ENCODE data around the gene MEX3D.
"Not testable (repeated sequence)": the region's sequence is repeated elsewhere in the genome, so short reads cannot be mapped to it uniquely, and the experiment has no call there.

Gene MEX3D

DNA sequence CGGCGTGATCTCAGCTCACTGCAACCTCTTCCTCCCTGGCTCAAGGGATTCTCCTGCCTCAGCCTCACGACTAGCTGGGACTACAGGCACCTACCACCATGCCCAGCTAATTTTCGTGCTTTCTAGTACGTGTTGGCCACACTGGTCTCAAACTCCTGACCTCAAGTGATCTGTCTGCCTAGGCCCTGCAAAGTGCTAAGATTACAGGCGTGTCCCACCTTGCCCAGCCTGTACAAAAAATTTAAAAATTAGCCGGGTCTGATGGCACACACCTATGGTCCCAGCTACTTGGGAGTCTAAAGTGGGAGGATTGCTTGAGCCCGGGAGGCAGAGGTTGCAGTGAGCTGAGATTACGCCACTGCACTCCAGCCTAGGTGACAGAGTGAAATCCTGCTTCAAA, 4.7 kb upstream of the MEX3D start:
- no peak for DNase-seq (ENCODE audit: low read depth in 2 of 2)

DNA sequence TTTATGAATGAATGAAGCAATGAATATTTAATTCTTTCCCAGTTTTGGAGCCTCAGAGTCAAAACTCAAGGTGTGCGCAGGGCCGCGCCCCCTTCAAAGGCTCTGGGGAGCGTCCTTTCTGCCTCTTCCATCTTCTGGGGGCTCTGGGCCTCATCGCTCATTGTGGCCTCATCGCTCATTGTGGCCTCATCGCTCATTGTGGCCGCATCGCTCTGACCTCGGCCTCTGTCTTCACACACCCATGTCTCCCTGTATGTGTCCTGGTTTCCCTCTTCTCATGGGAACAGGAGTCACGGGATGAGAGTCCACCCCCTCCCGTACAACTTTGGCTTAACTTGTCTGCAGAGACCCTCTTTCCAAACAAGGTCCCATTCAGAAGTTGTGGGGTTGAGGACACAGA, 3.2 kb upstream of the MEX3D start:
- DNase-seq (ENCODE audit: low read depth in 2 of 2) = no peak

DNA sequence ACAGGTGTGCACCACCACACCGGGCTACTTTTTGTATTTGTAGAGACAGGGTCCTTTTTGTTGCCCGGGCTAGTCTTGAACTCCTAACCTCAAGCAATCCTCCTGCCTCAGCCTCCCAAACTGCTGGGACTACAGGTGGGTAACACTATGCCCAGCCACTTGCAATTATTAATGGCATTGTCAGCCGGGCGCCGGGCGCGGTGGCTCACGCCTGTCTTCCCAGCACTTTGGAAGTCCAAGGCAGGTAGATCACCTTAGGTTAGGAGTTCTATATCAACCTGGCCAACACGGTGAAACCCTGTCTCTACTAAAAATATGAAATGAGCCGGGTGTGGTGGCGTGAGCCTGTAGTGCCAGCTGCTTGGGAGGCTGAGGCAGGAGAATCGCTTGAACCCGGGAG, 2.7 kb upstream of the MEX3D start:
- DNase-seq (ENCODE audit: low read depth in 2 of 2) = no peak

DNA sequence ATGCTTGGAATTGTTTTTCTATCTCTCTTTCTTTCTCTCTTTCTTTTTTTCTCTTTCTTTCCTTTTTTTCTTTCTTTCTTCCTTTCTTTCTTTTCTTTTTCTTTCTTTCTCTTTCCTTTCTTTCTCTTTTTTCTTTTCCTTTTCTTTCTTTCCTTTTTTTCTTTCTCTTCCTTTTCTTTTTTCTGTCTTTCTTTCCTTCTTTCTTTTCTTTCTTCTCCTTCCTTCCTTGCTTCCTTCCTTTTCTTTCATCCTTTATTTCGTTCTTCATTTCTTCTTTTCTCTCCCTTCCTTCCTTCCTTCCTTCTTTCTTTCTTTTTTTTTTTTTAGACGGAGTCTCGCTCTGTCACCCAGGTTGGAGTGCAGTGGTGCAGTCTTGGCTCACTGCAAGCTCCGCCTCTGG, 1.9 kb upstream of the MEX3D start:
- DNase-seq (ENCODE audit: low read depth in 2 of 2) = no peak

DNA sequence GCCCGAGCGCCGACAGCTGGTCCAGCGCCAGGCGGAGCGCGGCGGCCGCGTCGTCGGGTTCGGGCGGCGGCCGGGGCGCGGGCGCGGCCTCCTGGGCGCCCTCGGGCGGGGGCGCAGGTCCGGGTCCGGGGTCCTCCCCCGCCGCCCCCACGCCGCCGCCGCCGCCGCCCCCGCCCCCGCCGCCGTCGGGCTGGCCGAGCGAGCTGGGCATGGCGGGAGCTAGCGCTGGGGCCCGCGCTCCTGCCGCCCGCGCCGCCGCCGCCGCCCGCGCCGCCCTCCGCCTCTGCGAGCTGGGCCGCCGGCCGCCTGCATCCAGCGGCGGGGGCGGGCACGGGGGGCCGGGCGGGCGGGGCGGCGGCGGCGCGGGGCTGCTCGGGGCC, 287 bp downstream of the MEX3D start:
- DNase-seq (ENCODE audit: low read depth in 2 of 2) = no peak

DNA sequence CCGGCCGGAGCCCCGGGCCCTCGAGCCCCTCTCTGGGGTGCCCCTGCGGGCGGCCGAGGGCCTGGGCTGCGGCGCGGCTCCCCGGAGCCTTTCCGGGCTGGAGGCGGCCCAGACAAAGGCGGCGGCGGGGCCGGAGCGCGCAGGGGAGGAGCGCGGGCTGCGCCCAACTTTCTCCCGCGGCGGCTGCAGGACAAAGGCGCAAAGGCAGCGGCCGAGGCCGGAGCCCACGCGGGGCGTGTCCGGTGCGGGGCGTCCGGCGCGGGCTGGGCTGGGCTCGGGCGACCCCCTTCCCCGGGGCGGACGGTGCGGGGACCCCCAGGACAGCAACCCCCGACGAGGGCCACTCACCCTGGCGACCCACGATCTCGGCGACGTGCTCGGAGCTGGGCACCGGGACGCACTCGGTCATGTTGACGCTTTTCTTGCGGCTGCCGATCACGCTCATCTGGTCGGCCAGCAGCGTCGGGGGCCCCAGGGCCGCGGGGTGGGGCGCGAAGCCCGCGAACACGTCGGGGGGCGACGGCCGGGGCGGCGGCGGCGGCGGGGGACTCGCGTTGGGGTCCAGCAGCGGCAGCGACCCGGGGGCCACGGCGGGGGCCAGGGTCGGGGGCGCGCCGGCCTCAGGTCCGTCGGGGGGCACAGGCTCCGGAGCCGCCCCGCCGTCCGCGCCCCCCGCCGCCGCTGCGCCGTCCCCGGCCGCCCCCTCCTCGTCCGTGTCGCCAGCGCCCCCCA, 843 bp downstream of the MEX3D start:
- DNase-seq (ENCODE audit: low read depth in 2 of 2) = no peak

DNA sequence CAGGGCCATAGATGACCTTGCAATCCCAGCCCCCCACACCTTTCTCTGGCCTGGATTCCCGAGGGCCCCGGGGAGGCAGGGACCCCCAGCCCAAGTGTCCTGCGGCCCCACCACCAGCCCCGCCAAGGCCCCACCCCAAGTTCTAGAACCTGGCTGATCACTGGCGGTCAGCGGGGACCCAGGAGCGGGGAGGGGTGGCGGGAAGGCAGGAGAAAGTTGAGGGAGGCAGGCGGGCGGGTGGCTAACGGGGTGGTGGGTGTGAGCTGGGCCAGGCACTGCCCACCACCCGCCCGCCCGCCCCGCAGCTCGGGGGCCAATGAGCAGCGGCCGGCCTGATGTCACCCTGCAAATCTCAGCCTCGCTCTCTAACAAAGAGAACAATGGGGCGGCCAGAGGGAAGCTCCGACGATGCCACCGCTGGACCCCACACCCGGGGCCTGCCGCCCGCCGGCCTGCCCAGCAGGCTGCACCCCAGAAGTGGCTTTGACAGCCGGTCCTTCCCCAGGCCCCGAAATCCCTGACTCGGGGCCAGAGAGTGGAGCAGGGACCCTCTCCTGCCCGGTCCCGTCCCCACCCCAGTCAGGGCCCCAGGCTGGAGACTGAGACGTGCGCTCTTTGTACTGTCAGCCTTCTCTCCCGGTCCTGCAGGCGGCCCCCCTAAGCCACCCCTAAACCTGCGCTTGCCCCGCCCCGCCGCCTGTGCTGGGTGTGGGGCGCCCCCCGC, 1.6 kb downstream of the MEX3D start:
- no peak for DNase-seq (ENCODE audit: low read depth in 2 of 2)

DNA sequence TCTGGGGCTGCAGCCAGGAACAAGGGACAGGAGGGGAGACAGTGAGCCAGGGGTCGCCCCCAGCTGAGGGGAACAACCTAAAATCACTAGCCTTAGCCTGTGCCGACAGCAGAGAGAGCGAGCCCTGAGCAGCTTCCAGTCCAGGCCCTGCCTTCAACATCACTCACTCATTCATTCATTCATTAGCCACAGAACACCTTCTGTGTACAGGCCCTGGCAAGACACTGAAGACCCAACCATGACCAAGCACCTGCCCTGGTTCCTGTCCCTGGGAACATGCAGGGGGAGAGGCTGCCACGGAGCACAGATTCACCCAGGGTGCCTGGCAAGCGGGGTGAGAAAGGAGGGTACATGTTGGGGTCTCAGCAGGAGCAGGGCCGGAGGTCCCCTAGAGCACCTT, 4.9 kb downstream of the MEX3D start:
- no peak for DNase-seq (ENCODE audit: low read depth in 2 of 2)

DNA sequence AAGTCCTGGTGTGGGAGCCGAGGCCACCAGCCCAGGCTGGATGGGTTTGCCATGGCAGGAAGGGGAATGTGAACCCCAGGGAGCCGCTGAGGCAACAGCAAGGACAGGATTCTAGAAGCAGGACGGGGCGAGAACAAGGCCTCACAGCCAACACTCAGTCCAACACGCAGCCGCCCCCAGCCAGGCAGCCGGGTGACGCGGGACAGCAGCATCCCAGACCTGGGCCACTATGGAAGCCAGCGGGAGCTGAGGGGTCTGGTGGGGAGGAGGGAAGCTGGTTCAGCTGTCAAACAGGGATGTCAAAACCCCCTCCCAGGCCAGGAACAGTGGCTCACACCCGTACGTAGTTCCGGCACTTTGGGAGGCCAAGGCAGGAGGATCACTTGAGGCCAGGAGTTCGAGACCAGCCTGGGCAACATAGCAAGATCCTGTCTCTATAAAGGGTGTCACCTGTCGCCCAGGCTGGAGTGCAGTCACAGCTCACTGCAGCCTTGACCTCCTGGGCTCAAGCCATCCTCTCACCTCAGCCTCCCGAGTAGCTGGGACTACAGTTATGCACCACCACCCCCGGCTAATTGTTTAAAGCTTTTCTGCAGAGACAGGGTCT, 6.8 kb downstream of the MEX3D start:
- DNase-seq (ENCODE audit: low read depth in 2 of 2) = no peak

DNA sequence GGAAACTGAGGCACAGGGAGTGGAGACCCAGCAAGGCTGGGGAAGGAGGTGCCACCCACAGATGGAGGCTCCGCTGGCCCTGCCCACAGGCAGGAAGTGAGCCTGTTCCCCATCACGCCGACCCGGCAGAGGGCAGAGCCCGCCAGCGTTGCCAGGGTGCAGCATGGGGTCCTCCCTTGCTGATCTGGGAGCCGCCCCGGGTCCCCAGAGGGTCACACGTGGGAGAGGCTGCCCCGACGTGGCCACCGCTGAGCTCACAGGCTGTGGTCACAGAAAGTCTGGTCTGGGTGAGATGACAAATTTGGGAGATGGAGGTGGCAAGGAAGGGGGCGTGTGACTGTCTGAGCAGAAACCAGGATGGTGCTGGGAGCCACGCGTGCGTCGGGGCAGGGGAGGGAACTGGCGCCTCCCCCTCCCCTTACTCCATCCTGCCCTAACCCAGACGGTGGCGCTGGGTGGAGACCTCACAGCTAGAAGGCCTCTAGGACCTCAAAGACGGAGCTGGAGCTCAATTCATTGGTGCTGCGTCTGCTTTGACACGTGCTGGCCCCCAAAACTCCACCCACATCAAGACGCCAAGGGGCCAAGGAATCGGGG, 7.7 kb downstream of the MEX3D start:
- no peak for DNase-seq (ENCODE audit: low read depth in 2 of 2)

DNA sequence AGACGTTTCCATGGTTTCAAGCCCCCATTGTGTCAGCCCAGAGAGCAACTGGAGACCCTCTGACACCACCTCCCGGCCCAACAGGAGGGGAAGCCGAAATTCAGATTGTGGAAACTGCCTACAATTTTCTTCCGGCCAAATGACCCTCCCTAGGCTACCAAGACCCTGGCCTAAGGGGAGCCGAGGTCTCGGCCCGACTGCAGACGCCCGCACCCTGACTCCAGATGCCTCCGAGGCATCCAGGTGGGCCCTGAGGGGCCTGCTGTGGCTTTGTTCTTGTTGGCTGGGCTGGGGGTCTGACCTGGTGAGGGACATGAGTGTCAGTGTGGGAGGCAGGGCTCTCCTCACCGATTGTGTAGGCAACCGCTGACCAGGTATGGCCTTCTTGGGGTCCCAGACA, 9.6 kb downstream of the MEX3D start:
- no peak for DNase-seq (ENCODE audit: low read depth in 2 of 2)

DNA sequence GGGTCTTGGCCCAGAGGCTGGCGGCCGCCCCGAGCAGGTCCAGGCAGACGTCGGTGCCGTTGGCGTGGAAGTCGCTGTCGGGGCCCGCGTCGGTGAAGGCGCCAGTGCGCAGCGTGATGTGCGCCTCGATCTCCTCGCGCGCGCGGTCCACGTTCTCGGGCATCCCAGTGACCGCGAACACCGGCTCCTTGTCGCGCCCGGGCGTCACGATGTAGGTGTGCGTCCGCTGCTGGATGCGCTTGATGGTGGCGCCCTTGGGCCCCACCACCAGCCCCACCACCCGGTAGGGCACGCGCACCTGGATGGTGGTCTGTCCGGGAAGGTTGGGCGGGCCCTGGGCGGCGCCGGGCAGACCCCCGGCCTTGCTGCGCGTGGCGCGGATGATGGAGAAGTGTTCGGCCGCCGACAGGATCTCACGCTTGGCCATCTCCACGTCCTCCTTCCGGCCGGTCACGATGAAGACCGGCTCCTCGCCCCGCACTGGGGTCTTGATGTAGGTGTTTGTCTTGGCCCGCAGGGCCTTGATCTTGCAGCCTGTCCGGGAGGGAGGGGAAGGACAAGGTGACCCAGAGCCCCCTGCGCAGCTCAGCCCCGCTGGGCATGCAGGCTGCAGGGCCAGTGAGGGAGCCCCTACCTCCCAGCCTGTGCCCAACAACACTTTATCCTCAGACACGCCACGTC, 11.6 kb downstream of the MEX3D start:
- DNase-seq (ENCODE audit: low read depth in 2 of 2) = no peak

DNA sequence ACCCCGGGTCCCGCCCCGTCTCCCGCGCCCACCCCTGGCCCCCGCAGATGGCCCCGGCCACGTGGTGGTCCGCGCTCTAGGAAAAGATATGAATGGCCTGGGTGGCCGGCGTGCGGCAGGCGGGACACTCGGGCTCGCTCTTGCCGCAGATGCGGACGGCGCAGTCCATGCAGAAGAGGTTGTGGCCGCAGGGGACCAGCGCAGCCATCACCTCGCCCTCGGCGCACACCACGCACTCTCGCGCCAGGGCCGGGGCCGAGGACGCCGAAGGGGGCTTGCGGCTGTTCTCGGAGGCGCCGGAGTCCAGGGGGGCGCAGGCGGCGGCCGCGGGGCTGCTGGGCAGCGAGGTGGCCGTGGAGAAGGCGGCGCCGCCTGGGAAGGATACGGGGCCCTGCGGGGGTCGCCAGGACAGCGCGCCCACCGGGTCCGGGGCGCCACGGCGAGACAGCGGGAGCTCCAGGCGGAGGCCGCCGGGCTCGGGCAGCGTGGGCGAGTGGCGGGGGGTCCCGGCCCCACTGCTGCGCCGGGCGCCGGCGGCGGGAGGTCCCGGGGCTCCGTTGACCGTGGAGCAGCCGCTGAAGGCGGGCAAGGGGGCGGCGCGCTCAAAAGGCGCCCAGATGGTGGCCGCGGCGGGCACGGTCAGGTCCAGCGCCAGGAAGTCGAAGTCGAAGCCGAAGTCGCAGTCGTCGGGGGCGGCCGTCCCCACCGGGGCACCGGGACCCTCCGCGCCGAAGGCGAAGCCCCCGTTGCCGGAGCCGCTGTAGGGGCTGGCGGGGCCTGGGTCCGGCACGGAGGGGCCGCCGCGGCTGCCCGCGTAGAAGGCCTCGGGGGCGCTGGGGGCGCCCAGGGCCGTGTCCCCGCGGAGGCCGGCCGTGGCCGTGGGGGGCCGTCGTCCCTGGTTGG, 12.4 kb downstream of the MEX3D start:
- no peak for DNase-seq (ENCODE audit: low read depth in 2 of 2)

DNA sequence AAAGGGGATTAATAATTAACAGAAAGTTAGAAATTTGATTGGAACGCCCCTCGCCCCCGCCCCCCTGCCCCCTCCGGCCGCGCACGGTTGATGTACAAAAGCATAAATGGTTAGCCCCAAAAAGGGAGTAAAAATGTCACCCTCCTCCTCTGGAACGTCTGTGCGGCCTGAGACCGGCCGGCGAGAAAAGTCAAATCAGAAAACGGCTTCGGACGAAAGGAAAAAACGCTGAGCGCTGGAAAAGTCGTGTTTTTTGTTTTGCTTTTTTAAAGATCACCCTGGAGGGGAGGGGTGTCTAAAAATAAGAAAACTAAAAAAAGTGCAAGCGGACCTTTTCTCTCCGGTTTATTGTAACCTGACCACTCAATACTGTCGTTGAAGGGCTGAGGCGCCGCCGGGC, 13.2 kb downstream of the MEX3D start:
- DNase-seq (ENCODE audit: low read depth in 2 of 2) = no peak

DNA sequence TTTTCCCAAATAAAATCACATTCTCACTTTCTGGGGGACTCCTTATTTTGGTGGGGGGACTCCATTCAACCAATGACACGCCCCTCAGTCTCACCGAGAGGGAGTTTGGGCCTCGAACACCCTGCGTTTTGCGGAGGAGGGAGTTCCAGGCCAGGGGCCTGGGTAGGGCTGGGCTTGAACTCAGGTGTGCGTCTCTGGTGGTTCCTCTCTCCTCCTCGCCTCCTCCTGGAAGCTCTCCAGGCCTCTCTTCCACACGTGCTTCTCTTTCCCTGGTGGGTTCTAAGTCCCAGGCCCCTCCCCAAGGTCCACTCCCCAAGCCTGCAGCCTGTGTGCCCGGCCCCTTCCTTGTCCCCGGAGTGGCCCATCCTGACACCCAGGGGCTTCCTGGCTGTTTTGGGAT, 14.7 kb downstream of the MEX3D start:
- DNase-seq (ENCODE audit: low read depth in 2 of 2) = no peak

DNA sequence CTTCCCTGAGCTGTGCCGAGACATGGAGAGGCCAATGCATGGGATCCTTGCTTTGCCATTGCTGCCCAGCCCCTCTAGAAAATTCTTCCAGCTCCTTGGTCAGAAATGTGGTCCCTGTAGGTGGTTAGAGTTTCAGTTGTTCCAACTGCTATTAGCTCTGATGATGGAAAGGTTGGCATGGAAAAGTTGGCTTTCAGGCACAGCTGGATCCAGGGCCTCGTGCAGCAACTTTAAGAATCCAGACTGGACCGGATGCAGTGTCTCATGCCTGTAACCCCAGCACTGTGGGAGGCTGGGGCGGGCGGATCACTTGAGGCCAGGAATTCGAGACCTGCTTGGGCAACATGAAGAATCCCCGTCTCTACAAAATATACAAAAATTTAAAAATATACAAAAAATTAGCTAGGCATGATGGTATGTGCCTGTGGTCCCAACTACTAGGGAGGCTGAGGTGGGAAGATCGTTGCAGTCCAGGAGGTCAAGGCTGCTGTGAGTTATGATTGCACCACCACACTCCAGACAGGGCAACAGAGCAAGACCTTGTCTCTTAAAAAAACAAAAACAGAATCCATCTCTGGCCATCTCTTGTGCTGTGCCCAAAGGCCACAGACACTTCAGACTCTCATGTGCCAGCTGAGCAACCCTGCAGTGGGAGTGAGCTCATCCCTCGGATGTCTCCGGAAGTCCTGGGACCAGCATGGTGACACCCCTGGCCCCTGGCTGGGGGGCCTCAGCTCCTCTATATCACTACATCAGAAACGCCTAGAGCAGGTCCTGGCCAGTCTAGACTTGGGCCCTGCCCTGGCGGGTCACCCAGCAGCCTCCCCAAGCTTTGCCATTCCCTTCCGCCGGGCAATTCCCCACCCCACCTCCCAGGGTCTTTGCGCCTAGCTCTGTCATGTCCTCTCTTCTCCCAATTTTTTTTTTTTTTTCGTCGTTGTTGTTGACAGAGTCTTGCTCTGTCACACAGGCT, 16.8 kb downstream of the MEX3D start:
- no peak for DNase-seq (ENCODE audit: low read depth in 2 of 2)

DNA sequence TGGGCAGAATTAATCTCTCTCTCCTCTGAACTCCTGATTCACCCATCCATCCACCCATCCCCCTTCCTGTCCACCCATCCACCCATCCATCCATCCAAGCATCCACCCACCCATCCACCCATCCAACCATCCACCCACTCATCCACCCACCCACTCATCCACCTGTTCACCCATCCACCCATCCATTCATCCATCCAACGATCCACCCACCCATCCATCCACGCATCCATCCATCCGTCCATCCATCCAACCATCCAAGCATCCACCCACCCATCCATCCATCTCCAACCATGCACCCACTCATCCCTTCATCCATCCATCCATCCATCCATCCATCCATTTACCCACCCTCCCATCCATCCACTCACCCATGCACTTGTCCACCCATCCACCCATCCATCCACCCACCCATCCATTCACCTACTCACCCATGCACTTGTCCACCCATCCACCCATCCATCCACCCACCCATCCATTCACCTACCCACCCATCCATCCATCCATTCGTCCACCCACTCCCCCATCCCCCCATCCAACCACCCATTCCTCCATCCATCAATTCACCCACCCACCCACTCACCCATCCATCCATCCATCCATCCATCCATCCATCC, 18.7 kb downstream of the MEX3D start:
- no peak for DNase-seq (ENCODE audit: low read depth in 2 of 2)

DNA sequence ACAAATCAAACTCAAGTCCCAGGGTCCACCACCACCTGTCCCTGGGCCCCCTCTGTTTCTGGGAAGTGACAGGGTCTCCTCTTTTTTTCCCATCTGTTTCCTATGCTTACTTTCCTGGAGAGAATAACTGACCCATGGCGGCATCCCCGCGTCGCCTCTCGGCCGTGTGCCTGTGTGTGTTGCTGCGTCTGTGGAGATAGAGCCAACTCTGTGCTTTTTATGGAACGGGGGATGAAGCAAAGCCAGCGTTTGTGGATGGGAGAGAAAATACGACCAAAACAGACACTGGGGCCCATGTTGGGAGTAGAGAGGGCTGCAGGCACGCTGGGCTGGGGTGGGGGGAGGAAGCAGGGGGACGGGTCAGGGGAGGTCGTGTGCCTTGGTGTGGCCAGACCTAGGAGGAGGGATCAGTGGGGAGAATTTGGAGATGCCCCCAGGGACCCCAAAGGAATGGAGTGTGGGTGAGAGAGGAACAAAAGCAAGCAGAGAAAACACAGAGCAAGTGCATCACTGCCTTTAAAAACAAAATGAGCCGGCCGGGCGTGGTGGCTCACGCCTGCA, 27.7 kb downstream of the MEX3D start:
- DNase-seq (ENCODE audit: low read depth in 2 of 2) = no peak

DNA sequence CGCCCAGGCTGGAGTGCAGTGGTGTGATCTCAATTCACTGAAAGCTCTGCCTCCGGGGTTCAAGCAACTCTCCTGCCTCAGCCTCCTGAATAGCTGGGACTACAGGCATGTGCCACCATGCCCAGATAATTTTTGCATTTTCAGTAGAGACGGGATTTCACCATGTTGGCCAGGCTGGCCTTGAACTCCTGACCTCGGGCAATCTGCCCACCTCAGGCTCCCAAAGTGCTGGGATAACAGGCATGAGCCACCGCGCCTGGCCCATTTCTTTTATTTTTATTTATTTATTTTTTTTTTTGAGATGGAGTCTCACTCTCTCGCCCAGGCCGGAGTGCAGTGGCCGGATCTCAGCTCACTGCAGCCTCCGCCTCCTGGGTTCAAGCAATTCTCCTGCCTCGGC, 28.4 kb downstream of the MEX3D start:
- not testable (repeated sequence) for DNase-seq (ENCODE audit: low read depth in 2 of 2)
